ENCODE measurements around the gene LRP5. TPM values are rescaled to one million over a fixed set of nuclear protein-coding genes. Genes with fewer than 3 reads are reported as not detected.

LRP5 gene
- total RNA-seq, 1 experiment from 2014 or later, result 55.2 TPM

- H3K9me3 ChIP-seq (ENCODE audit: control insufficient read depth in 1 of 2, insufficient read depth in 1 of 2, low read depth in 1 of 2, low read length in 2 of 2), result no peaks in the 10 kb centered on the region
- no peak overlapping the region for H3K4me3 ChIP-seq (replicated peaks in 1 of 2; ENCODE audit: low read depth in 1 of 2, low read length in 2 of 2)
- no peak overlapping the region for H3K27ac ChIP-seq (ENCODE audit: low read depth, low read length)
- H3K4me2 ChIP-seq (ENCODE audit: low read length), result no peak overlapping the region
- ChIA-PET RAD21 (ENCODE audit: low non-redundant PET in 1 of 2, low total read pairs in 2 of 2, uncharacterized antibody in 2 of 2, unreplicated experiment in 2 of 2) (no interaction called here), CTCF (no interaction called here), POLR2A (no interaction called here)
- no peaks in the 10 kb centered on the region for H3K9me2 ChIP-seq (ENCODE audit: insufficient read depth)
- TF ChIP-seq POLR2AphosphoS5 (IDR thresholded peaks at IDR 0.05; ENCODE audit: low read depth, low read length), result no peak
- TF ChIP-seq POLR2A (IDR thresholded peaks at IDR 0.05; ENCODE audit: borderline replicate concordance, extremely low read depth, insufficient read depth, insufficient read length), result no peak
- TF ChIP-seq ATF3 (IDR thresholded peaks at IDR 0.05), result no peak
- TF ChIP-seq SRF (IDR thresholded peaks at IDR 0.05; ENCODE audit: low read depth), result no peak
- TF ChIP-seq ZBTB33 (IDR thresholded peaks at IDR 0.05; ENCODE audit: extremely low read depth, insufficient replicate concordance, low read length), result no peak
- TF ChIP-seq SIN3A (IDR thresholded peaks at IDR 0.05; ENCODE audit: low read depth), result no peak
- TF ChIP-seq FOSL1 (IDR thresholded peaks at IDR 0.05; ENCODE audit: low read depth), result no peak
- TF ChIP-seq ZNF274 (IDR thresholded peaks at IDR 0.05; ENCODE audit: low read depth, low read length), result no peak
- no peaks in the 10 kb centered on the region for H3K4me1 ChIP-seq (ENCODE audit: control insufficient read depth in 1 of 2, insufficient read depth in 2 of 2, low read length in 2 of 2)
- intact Hi-C loops (cut with micrococcal nuclease), result no loop called here
- H4K20me1 ChIP-seq (ENCODE audit: insufficient read depth), result no peaks in the 10 kb centered on the region
- H3K9ac ChIP-seq (ENCODE audit: low read length), result no peak overlapping the region
- no peak for ATAC-seq
- no peak for DNase-seq (ENCODE audit: low read depth, low spot score)
- no peak overlapping the region for H2AFZ ChIP-seq (ENCODE audit: low read depth, low read length, poor library complexity, severe bottlenecking)
- no peaks in the 10 kb centered on the region for H3K79me2 ChIP-seq (ENCODE audit: insufficient read depth, low read length)
- no TSS peak for BruUV-seq (replicated peaks)
- H3K27me3 ChIP-seq (ENCODE audit: insufficient read depth, low read length), result no peaks in the 10 kb centered on the region
- H3K36me3 ChIP-seq (ENCODE audit: control insufficient read depth in 1 of 2, insufficient read depth in 2 of 2, low read length in 2 of 2), result no peaks in the 10 kb centered on the region; a peak in 1 of 4 replicates
Measured at GRCh38 chr11:68396516-68396915, 84.1 kb downstream of the LRP5 start.

- Histone ChIP-seq H3K79me2 (ENCODE audit: insufficient read depth, low read length) (no peaks in the 10 kb centered on the region), H3K27ac (ENCODE audit: low read depth, low read length) (no peak overlapping the region), H3K4me1 (ENCODE audit: control insufficient read depth in 1 of 2, insufficient read depth in 2 of 2, low read length in 2 of 2) (no peaks in the 10 kb centered on the region), H3K27me3 (ENCODE audit: insufficient read depth, low read length) (no peaks in the 10 kb centered on the region), H3K9ac (ENCODE audit: low read length) (no peak overlapping the region), H3K9me3 (ENCODE audit: control insufficient read depth in 1 of 2, insufficient read depth in 1 of 2, low read depth in 1 of 2, low read length in 2 of 2) (no peaks in the 10 kb centered on the region), H4K20me1 (ENCODE audit: insufficient read depth) (no peaks in the 10 kb centered on the region), H3K4me2 (ENCODE audit: low read length) (no peak overlapping the region), H3K4me3 (replicated peaks in 1 of 2; ENCODE audit: low read depth in 1 of 2, low read length in 2 of 2) (no peak overlapping the region), H2AFZ (ENCODE audit: low read depth, low read length, poor library complexity, severe bottlenecking) (no peak overlapping the region), H3K9me2 (ENCODE audit: insufficient read depth) (no peaks in the 10 kb centered on the region), H3K36me3 (ENCODE audit: control insufficient read depth in 1 of 2, insufficient read depth in 2 of 2, low read length in 2 of 2) (no peaks in the 10 kb centered on the region; a peak in 1 of 4 replicates)
- DNase-seq (ENCODE audit: low read depth, low spot score), result no peak
- no peak for ATAC-seq
- ChIA-PET RAD21 (ENCODE audit: low non-redundant PET in 1 of 2, low total read pairs in 2 of 2, uncharacterized antibody in 2 of 2, unreplicated experiment in 2 of 2) (no interaction called here), CTCF (no interaction called here), POLR2A (no interaction called here)
- BruUV-seq (replicated peaks), result no TSS peak
- intact Hi-C loops (cut with micrococcal nuclease), result no loop called here
- no peak for TF ChIP-seq YY1 (IDR thresholded peaks at IDR 0.05; ENCODE audit: extremely low read depth, insufficient replicate concordance, low read depth, low read length)
- TF ChIP-seq SRF (IDR thresholded peaks at IDR 0.05; ENCODE audit: low read depth), result no peak
- TF ChIP-seq POLR2A (IDR thresholded peaks at IDR 0.05; ENCODE audit: borderline replicate concordance, extremely low read depth, insufficient read depth, insufficient read length), result no peak
- no peak for TF ChIP-seq RAD21 (IDR thresholded peaks at IDR 0.05; ENCODE audit: low read depth)
- TF ChIP-seq JUND (IDR thresholded peaks at IDR 0.05), result no peak
- TF ChIP-seq REST (IDR thresholded peaks at IDR 0.05; ENCODE audit: low read depth), result no peak
- TF ChIP-seq FOSL1 (IDR thresholded peaks at IDR 0.05; ENCODE audit: low read depth), result no peak
- TF ChIP-seq ZBTB33 (IDR thresholded peaks at IDR 0.05; ENCODE audit: extremely low read depth, insufficient replicate concordance, low read length), result no peak
- no peak for TF ChIP-seq ZFX (IDR thresholded peaks at IDR 0.05)
Measured at GRCh38 chr11:68397256-68397655, 84.9 kb downstream of the LRP5 start.

All from HCT116 (cell line).